Panc1 (cell line): ENCODE measurements around the gene MPZL3. TPM values are rescaled to one million over a fixed set of nuclear protein-coding genes. Genes with fewer than 3 reads are reported as not detected.

Source experiments
- ATAC-seq: fragments of 200-7000 bp; cut with Tn5 transposase; 2 replicates; pipeline ENCODE4 v1.9.1; 2020; ENCODE audit warnings: mild to moderate bottlenecking, moderate library complexity
- BruUV-seq: library from RNA; stranded (reverse); fragments of 400-500 nt; replicated peaks from 2 replicates; lab custom pipeline; 2021; lab: Mats Ljungman, UMichigan
- CTCF ChIA-PET: fragments of 300-600 bp; sonication (Branson Sonifier 250); formaldehyde crosslinking; loops from one replicate; lab custom pipeline; 2022; ENCODE audit warnings: antibody characterized with exemption; lab: Charles Lee
- POLR2A ChIA-PET: fragments of 300-600 bp; sonication (Branson Sonifier 250); formaldehyde crosslinking; loops from one replicate; lab custom pipeline; 2022; ENCODE audit warnings: antibody characterized with exemption; lab: Charles Lee
- DNase-seq: peaks from one replicate; pipeline ENCODE4 v3.0.0-alpha.2; 2010; ENCODE audit warnings: low read depth, low spot score
- H3K27ac ChIP-seq: 2 replicates; pipeline ENCODE4 v1.5.1; 2011; ENCODE audit warnings: mild to moderate bottlenecking, low read length, inconsistent platforms
- H3K27me3 ChIP-seq: fragments of 200-500 bp; sonication (Bioruptor generic); 2 replicates; pipeline ENCODE4 v1.6.0; 2014; ENCODE audit warnings: low read length, inconsistent platforms; ENCODE audit not compliant: control insufficient read depth, insufficient read depth
- H3K36me3 ChIP-seq: fragments of 200-500 bp; sonication (Bioruptor generic); 2 replicates; pipeline ENCODE4 v1.5.1; 2014; ENCODE audit warnings: inconsistent platforms, mild to moderate bottlenecking, low read length, moderate library complexity; ENCODE audit not compliant: control insufficient read depth, insufficient read depth
- H3K4me1 ChIP-seq: 2 replicates; pipeline ENCODE4 v1.5.1; 2011; ENCODE audit warnings: inconsistent platforms, mild to moderate bottlenecking, low read length, moderate library complexity; ENCODE audit not compliant: control insufficient read depth, insufficient read depth
- H3K4me3 ChIP-seq, 2 experiments: 2 replicates each; pipeline ENCODE4 v1.5.1; 2011 to 2012; ENCODE audit warnings: low read depth in 2 of 2, low read length in 2 of 2, mild to moderate bottlenecking in 2 of 2, inconsistent platforms in 1 of 2, moderate library complexity in 1 of 2
- H3K9me3 ChIP-seq: fragments of 200-500 bp; sonication (Bioruptor generic); 2 replicates; pipeline ENCODE4 v1.5.1; 2014; ENCODE audit warnings: low read depth, mild to moderate bottlenecking, inconsistent platforms, low read length, moderate library complexity; ENCODE audit not compliant: control insufficient read depth, insufficient read depth
- CTCF ChIP-seq: fragments of 450-650 bp; IDR thresholded peaks from 2 replicates; pipeline ENCODE4 v1.5.1; 2017; ENCODE audit warnings: mild to moderate bottlenecking
- POLR2AphosphoS5 ChIP-seq: IDR thresholded peaks from 2 replicates; pipeline ENCODE4 v1.6.1; 2012; ENCODE audit warnings: mild to moderate bottlenecking, low read depth, low read length, moderate library complexity
- REST ChIP-seq, 2 experiments: IDR thresholded peaks; 2 replicates each; pipeline ENCODE4 v1.6.1; 2011 to 2012; ENCODE audit warnings: low read depth in 2 of 2, control low read depth in 1 of 2, low read length in 1 of 2, mild to moderate bottlenecking in 1 of 2, moderate library complexity in 1 of 2; ENCODE audit not compliant: insufficient read depth in 1 of 2
- SIN3A ChIP-seq: IDR thresholded peaks from 2 replicates; pipeline ENCODE4 v1.6.1; 2012; ENCODE audit warnings: low read depth, mild to moderate bottlenecking, low read length, moderate library complexity, borderline replicate concordance; ENCODE audit not compliant: insufficient read depth
- TCF7L2 ChIP-seq: IDR thresholded peaks from 2 replicates; pipeline ENCODE4 v1.6.1; 2011; ENCODE audit warnings: mild to moderate bottlenecking, low read depth, low read length, inconsistent platforms
- in situ Hi-C: cut with HindIII; loops from 2 replicates; pipeline ENCODE4 v1.10.0; 2016; ENCODE audit warnings: low sequenced_read_pairs, low pct_unique_long_range_greater_than_20kb
- intact Hi-C: fragments of 100-400 bp; cut with micrococcal nuclease; formaldehyde crosslinking; loops from one replicate; pipeline ENCODE4 v1.10.0; 2022; ENCODE audit not compliant: unreplicated experiment
- total RNA-seq: library from RNA; stranded (reverse); gene quantifications from one replicate; pipeline ENCODE4 v1.2.1, GENCODE V29; 2021; ENCODE audit not compliant: unreplicated experiment

MPZL3 gene
- total RNA-seq, 1 experiment from 2014 or later, result 1.0 TPM

GRCh38 chr11:118265954-118266353 lies 13.8 kb upstream of the MPZL3 start:
- TF ChIP-seq SIN3A (no peak), TCF7L2 (no peak), POLR2AphosphoS5 (no peak), CTCF (no peak), REST (IDR thresholded peaks at IDR 0.05; ENCODE audit: insufficient read depth in 1 of 2, low read depth in 2 of 2, low read length in 1 of 2) (no peak)
- CTCF ChIA-PET, result no interaction called here
- POLR2A ChIA-PET, result no interaction called here
- intact Hi-C loops (no loop called here), in situ Hi-C loops (no loop called here)
- no peak for DNase-seq
- no peak overlapping the region for H3K4me3 ChIP-seq
- BruUV-seq, result no TSS peak
- H3K4me1 ChIP-seq, result peaks cover 8% of the 10 kb centered on the region; the same call in 1 of the 2 replicates
- no peaks in the 10 kb centered on the region for H3K9me3 ChIP-seq
- no peak for ATAC-seq
- no peaks in the 10 kb centered on the region; the same call in 1 of the 2 replicates for H3K36me3 ChIP-seq
- H3K27ac ChIP-seq, result no peak overlapping the region
- peaks cover 26% of the 10 kb centered on the region for H3K27me3 ChIP-seq

- Histone ChIP-seq H3K27ac (no peak overlapping the region), H3K9me3 (no peaks in the 10 kb centered on the region), H3K4me1 (peaks cover 8% of the 10 kb centered on the region; the same call in 1 of the 2 replicates), H3K36me3 (no peaks in the 10 kb centered on the region; the same call in 1 of the 2 replicates), H3K4me3 (peak overlapping the region; percentile 25 to 27; a peak in 3 of 4 replicates), H3K27me3 (peaks cover 26% of the 10 kb centered on the region)
- POLR2A ChIA-PET, result no interaction called here
- intact Hi-C loops (no loop called here), in situ Hi-C loops (no loop called here)
- CTCF ChIA-PET, result interaction anchor here (0.6 to 0.8 kb wide), 2 partner anchors 12 to 67 kb away, joined by 3 to 7 read pairs; no protein-coding TSS in a partner anchor
- DNase-seq (no peak), ATAC-seq (no peak)
- no peak for TF ChIP-seq SIN3A
- TF ChIP-seq CTCF, result no peak
- no peak for TF ChIP-seq TCF7L2
- TF ChIP-seq REST (IDR thresholded peaks at IDR 0.05; ENCODE audit: insufficient read depth in 1 of 2, low read depth in 2 of 2, low read length in 1 of 2), result no peak
- no peak for TF ChIP-seq POLR2AphosphoS5
- BruUV-seq, result no TSS peak
Observed at GRCh38 chr11:118264569-118265465, 12.7 kb upstream of the MPZL3 start.
